Adipose tissue (tissue), 3 donors: ENCODE measurements around the gene KIRREL3. TPM values are rescaled to one million over a fixed set of nuclear protein-coding genes. Genes with fewer than 3 reads are reported as not detected.

ENCODE experiments used
- H3K27ac ChIP-seq: one replicate; pipeline ENCODE4 v1.5.1; 2013; ENCODE audit warnings: low read depth, low read length
- WGBS, 3 donors: extraction: QIAGEN DNeasy Blood & Tissue Kit; methylation state at CpG; one replicate each; pipeline ENCODE4 v1.1.7; 2013; 5-methylcytosine and 5-hydroxymethylcytosine counted together
- polyA plus RNA-seq, 3 donors: library from polyadenylated mRNA; stranded (reverse); fragments of 200-250 nt; gene quantifications; one replicate each; pipeline ENCODE4 v1.2.3, GENCODE V29; 2013
- donor health status: healthy with polysubstance abuse.
- donor health status: Bipolar disorder and iron deficiency.
- donor health status: healthy.

The KIRREL3 gene
- polyA plus RNA-seq, 3 donors = 0.04 to 0.34 (median 0.13) TPM

DNA sequence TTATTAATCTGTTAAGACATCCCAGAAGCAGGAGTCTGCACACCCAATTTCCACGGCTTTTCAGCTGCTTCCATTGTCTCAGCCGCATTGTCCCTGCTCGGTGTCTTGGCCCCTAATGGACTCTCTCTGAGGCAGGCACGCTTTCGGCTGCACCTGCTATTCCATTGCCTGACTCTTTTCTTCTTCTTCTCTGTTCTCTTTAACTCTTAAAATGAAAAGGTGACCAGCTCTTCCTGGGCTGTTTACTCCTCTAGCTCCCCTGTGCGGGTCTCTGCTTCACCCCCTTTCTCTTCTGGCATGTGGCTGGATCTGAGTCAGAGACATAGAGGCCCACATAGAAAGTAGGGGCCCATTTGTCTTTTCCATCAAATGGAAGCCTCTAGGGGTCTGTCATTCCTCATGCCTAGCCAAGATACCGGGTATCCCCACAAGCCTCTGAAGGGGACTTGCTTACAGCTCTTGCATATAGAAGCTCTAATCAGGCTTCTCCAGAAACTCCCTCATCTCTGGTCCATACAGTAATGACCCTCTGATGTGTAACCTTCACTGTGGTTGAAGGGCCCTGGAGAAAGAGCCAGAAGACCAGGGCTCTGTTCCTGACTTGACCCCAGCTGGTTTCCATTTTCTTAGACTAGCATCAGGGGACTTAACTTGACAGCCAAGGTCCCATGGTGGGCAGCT, 401.2 kb downstream of the KIRREL3 start:
- 82 to 85% (median 85%) methylated on average over 7 of the region's 7 CpGs for WGBS, 3 donors
- no peak overlapping the region for H3K27ac ChIP-seq

DNA sequence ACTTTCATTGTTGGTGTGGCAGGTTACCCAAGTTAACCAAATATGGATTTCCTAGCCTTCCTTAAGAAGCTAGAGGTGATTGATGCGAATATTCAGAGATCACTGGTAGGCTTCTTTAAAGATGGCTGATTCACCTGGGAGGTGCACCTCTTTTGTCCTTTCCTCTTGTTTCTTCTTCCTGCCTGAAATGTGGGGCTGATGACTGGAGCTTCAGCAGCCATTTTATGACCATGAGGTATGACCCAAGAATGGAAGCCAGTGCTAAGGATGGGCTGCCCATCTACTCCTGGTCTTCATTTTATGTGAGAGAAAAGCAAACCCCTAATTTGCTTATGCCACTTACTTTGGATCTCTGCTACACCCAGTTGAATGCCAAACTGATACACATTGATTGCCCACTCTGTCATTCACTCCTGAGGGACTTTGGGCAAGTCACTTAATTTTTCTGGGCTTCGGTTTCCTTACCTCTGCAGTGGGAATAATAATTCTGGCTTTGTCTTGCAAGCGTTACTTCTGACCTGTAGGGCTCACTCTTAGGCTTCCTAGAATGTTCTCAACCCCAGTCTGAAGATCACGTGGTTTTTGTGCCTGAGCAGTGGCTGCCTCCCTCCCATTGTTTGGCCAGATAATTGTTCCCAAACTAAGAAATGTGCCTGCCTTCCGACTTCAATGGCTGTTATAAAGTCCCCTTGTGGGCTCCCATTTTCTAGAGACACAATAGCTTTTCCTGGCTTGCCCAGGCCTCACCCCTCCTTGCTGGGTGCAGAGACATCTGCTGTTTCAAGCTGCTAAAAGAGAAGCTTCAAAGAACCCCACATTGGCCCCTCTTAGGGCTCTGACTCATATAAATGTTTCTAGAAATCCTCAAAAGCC, 402.0 kb downstream of the KIRREL3 start:
- WGBS, 3 donors = 71 to 75% (median 72%) methylated on average over 5 of the region's 5 CpGs
- H3K27ac ChIP-seq = no peak overlapping the region

DNA sequence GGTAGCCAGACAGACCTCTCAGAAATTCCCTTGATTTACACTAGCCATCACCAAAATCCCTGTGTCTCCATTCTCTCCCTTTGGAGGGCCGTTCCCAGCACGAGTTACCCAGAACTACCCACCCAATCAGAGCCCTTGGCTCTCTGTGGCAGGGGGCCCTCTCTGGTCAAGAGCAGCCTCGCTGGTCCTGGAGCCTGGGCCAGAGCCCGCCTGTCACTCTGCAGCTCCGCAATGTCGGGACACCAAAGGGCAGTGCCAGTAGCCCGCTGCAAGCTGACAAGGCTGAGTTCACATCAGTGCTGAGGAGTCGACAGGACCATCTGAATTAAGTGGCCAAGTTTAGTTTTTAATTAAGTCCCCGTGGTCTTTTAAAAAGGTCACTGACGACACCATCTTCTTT, 403.5 kb downstream of the KIRREL3 start:
- WGBS, 3 donors = 64 to 77% (median 76%) methylated on average over 10 of the region's 10 CpGs
- no peak overlapping the region for H3K27ac ChIP-seq

DNA sequence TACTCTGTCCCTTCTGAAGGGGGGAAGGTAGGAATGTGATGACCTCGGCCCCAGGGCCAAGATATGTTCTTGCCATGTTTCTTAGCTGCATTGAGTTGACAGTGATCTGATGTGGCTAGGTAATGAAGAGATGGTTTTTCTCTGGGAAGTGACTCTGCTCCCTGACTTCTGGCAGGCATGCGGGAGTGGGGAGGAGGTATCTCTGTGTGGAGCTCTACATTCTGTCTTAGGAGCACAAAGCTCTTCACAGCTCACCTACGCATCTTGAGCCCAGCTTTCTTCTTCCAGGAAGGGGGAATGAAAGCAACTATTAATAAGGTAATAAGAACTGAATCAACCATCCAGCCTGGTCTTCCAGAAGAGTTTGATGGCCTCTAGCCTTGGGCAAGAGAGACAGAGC, 404.1 kb downstream of the KIRREL3 start:
- 77 to 88% (median 81%) methylated on average over 3 of the region's 3 CpGs for WGBS, 3 donors
- no peak overlapping the region for H3K27ac ChIP-seq

DNA sequence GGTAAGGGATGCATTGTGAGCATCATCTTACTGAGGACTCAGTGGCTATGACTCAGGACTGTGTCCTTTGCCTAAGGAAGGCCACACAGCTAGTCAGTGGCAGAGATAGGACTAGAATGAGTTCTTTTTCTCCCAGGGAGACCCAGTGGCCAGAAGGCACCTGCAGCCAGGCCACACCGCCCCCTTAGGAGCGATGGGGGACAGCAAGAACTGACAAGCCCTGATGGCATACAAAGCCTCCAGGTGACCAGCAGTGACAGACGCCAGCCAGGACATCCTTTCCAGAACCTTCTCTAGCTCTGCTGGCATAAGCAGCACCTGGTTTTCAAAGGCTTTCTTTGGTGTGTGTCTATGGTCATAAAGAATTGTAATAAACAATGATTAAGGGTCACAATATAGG, 405.0 kb downstream of the KIRREL3 start:
- no peak overlapping the region for H3K27ac ChIP-seq
- 82 to 93% (median 88%) methylated on average over 3 of the region's 3 CpGs for WGBS, 3 donors

DNA sequence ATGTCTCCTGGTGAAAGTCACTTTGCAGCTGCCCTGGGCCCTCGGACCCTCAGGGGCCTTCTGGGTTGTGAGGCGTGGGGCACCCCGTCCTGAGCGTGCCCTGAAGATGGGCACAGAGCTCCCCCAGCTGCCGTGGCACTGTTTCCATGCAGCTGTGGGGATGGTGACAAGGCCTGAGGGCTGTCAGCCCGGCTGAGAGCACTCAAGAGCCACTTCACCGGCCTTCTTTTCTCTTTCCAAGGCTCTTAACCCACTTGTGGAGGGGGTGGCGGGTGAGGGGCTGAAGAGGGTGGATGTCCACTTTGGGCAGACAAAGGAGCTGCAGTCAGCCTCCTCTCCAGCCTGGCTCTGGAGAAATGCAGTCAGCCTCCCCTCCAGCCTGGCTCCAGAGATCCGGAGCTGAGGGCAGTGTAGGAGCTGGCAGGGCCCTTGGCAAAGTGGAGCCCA, 405.6 kb downstream of the KIRREL3 start:
- H3K27ac ChIP-seq = no peak overlapping the region
- WGBS, 3 donors = 82 to 94% (median 89%) methylated on average over 9 of the region's 9 CpGs

DNA sequence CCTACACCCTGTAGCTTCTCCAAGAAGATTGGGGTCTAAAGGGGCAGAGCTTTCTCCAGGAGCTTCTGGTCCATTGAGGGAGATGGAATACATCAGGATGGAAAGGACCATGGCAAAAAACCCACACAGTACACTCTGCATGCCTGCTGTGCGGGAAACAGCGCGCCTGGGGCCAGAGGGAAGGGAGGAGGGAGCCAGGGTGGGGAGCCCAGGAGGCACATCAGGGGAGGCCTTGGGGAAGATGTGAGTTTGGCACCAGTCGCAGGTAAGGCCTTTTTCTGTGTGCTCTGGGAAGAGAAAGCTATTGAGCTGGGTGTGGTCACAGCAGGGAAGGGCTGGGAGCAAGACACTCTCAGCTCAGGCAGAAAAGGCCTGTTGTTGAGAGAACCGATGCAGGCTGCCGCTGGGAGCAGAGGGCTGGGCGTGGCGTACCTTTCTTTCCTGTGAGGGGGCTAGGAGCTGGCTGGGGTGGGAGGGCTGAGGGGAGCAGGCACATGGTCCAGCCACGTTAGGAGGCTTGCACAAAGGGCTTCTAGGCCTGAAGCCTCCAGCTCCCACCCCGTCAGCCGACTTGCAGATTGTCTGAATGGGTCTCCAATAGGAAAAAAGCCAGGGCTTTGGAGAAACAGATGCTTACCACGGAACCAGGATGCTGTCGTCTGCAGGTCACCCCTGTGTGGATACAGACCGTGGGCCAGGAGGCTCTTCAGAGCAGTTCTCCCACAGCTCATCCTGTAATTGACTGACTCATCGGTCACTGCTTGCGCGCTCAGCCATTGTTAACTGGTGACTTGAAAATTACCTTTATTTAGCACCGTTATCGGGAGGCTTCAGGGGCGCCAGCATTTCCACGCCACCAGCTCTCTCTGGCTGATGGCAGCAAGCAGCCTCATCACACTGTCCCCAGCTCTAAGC, 407.8 kb downstream of the KIRREL3 start:
- no peak overlapping the region for H3K27ac ChIP-seq
- 84 to 85% (median 85%) methylated on average over 21 of the region's 21 CpGs for WGBS, 3 donors

DNA sequence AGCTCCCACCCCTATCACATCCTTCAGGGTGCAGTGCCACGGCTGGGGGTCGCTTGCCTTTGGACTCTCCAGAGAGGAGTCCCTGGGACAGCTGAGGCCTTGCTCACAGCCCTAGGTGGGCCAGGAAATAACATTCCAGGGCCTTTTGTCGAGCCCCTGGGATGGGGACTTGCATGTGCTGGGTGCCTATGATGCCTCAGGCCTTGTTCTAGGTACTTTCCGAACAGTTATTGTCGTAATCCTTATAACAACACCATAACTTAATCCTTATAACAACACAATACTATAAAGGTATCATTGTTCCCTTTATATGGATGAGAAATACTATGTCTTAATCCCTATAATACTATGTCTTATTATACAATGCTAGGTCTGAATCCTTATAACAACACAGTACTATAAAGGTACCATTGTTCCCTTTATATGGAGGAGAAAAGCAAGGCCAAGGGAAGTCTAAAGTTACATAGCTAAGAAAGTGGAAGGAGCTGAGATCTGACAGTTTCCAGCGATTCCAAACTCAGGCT, 408.5 kb downstream of the KIRREL3 start:
- no peak overlapping the region for H3K27ac ChIP-seq
- 86 to 91% (median 90%) methylated on average over 6 of the region's 6 CpGs for WGBS, 3 donors

DNA sequence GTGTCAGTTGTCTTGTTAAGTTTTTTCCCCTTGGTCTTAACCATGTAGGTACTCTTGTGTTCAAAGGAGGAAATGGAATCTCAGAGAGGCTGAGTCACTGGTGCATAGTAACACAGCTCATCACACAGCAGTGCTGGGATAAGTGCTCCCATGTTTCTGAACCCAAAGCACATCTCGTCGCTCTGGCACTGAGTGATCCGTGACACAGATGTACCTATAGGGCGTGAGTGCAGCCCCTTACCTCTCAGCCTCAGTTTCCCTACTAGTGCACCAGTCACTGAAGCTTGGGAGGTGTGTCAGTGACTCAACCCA, 411.1 kb downstream of the KIRREL3 start:
- no peak overlapping the region for H3K27ac ChIP-seq
- 93 to 95% (median 94%) methylated on average over 4 of the region's 4 CpGs for WGBS, 3 donors

DNA sequence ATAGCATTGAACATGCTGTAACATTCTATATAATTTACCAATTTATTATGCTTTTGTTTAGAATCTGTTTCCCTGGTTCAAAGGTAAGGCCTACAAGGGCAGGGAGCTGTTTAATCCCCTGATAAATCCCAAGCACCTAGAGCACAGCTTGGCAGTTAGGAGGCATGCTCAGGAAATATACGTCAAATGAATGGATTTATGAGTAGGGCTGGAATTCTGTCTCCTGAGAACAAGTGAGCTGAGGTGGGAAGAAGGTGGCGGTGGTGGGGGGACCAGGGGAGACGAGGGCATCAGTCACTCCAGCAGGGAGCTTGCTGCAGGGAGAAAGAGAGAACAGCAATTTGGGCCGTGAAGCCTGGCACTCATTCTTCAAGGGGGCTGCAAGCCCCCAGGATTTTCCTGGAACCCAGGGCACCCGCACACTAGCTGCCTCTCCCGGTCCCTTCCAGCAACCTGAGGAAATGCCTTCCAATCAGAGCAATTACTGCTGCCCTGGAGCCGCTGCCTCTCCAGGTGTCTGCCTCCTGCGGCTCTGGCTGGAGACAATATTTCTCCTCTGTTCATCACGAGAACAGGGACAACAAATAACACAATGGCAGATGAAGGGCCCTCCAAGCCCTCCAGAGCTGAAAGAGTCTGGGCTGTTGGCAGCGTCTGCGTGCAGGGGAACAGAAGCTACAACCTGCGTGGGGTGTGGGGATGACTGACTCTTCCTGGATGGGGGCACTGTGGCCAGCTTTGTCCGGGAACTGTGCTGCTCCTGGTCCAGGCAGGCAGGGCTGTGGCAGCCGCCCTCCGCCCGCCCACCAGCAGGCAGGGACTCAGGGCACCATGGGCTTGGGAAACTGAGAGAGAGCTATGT, 411.7 kb downstream of the KIRREL3 start:
- no peak overlapping the region for H3K27ac ChIP-seq
- WGBS, 3 donors = 80 to 89% (median 81%) methylated on average over 15 to 16 of the region's 16 CpGs

DNA sequence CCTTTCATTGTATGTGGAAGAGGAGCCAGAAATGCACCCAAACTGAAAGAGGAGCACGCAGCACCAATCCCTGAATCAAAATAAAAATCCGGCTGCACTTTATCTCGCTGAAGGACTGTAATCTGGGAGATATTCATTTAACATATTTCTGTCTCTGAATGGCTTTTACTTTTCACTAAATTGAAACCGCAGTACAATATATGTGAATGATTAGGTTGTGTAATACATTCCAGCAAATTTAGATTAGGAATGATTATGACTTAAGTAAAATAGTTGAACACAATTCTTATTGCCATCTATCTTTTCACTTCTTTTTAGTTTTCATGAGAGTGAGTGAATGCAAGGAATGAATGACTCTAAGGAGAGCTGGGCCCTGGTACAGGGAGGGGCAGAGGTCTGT, 413.0 kb downstream of the KIRREL3 start:
- WGBS, 3 donors = 72 to 88% (median 78%) methylated on average over 4 of the region's 4 CpGs
- H3K27ac ChIP-seq = no peak overlapping the region

DNA sequence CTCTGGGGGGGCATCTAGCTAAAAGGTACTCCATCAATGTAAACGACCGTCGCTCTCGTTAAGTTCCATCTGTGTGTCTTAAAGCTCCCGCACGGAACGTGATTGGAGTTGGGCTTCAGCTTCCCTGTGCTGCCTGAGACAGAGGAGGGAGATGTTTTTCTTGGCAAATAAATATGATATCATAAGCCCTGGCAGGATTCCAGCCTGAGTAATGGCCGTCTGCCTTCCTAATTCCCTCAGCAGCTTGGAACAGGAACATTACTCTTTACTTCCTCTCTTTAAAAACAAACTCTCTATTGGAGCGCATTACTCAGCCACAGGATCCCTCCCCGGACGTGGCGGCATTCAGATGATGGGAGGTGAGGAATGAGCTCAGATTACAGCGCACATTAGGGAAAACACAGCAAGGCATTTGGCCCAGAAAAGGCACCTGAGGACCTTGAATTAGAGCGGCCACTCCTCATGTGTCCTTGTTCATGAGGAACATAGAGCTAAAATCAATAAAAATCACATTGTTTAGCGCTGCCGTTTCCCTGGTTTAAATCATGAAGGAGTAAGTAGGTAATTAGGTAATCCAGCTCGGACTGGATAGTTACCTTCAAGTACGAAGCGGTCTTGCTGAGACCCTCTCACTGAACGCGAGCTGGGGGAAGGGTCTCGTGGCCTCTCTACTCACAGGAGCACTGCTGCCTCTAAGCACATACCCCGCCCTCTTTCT, 414.6 kb downstream of the KIRREL3 start:
- WGBS, 3 donors = 10 to 25% (median 17%) methylated on average over 23 of the region's 23 CpGs

DNA sequence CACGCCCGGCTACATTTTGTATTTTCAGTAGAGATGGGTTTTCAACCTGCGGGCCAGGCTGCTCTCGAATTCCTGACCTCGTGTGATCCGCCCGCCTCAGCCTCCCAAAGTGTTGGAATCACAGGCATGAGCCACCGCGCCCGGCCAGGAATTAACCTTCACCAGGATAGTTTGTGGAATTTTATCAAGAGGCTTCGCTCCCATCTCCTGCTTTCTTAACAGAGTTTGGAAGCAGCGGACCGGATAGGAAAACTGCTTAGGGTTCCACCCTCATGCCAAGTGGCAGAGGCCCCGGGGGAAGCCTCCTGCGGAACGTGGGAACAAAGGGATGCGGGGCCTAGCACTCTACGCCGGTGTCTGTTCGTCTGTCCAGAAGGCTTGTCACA, 415.2 kb downstream of the KIRREL3 start:
- H3K27ac ChIP-seq = no peak overlapping the region
- WGBS, 3 donors = 50 to 65% (median 51%) methylated on average over 20 of the region's 20 CpGs

More for the DNA sequence above, 414.6 kb downstream of the KIRREL3 start:
- H3K27ac ChIP-seq = no peak overlapping the region

DNA sequence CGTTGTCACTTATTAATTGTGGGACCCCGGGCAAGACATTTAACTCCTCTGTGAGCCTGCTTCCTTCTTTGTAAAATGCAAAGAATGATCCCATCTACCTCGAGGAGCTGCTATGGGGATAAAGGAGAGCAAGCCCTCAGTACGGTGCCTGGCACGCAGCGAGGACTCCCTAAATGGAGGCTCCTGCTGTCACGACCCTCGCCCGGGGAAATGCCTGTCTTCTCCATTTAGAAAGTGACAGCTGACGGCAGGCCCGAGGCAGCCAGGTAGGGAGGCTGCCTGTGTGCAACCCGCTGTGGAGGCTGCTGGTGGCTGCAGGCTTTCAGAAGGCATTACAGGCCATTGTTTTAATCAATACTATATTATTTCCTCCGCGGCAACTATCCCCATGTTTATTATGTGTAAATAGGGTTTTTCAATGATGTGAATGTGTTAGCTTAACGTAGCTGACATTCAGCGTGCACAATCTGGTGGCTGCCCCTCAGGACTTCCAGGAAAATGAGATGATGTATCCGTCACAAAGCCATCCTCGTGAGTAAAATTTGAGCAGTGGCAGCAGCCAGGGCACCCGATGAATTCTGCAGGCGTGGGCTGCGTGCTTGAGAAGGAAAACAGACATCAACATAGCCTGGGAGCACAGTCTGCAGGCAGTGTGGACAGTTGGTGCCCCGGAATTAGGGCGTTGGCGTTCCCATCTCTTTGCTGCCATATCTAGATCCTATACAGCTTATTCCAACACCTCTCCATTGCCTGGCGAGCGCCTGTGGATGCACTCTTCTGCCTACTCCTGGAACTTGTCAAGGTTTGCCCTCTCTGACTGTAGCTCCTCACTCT, 416.8 kb downstream of the KIRREL3 start:
- WGBS, 3 donors = 86 to 92% (median 91%) methylated on average over 26 of the region's 26 CpGs
- H3K27ac ChIP-seq = no peak overlapping the region

DNA sequence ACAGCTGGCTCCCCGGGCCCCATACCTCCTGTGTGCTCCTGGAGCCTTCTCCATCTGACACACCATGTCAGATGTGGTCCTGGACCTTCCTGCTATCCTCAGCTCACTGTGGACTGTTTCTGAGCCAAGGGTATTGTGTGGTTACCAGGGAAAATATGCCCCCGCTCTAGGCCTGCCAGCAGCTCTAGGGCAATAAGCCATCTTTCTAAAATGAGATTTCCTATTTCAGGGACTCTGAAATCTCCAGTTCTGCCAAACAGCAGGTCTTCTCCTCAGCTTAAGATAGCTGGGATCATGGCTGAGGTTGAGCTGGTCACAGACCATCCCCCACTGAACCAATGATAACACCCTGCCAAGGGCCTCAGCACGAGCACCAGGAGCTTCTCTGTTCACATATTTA, 417.5 kb downstream of the KIRREL3 start:
- no peak overlapping the region for H3K27ac ChIP-seq
- 81 to 89% (median 89%) methylated on average over 3 of the region's 3 CpGs for WGBS, 3 donors

DNA sequence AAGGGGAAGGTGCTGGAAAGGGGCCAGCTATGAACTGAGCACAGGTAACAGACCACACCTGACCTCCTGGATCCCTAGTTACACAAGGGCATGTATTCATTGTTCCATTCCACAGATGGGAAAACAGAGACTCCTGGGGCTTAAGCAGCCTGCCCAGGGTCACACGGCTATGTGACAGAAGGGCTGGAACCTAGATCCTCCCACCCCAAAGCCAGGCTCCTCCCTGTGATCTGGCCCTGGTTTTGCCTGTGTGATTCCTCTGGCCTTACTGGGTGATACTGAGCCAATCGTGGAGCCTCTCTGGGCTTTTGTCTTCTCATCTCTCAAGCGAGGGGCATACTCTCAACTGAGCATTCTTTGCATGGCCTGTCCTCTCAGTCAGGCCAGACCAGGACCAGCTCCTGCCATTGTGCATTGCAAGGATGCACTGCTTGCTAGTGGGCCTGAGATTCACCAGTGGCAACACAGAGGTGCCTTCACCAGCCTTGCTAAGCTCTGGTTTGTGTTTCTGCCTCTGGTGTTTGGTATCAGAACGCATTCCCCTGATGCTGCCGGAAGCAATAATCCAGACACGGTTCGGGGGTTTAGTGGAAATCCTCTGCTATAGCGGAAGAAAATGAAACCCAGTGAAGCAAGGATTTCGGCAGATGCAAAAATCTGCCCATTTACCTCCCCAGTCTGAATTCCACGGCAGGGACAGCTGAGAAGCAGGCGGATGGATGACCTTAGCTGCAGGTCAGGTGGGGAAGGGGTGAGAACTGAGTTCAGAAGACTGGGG, 418.5 kb downstream of the KIRREL3 start:
- WGBS, 3 donors = 79 to 88% (median 86%) methylated on average over 11 of the region's 11 CpGs
- no peak overlapping the region for H3K27ac ChIP-seq
